GM21825 (cell line): ENCODE results near the gene ZNF208.
A peak's percentile ranks its signal among the peaks of the same experiment; 100 is the strongest.
"Not testable (repeated sequence)": the region's sequence is repeated elsewhere in the genome, so short reads cannot be mapped to it uniquely, and the experiment has no call there.

Source experiments
- ATAC-seq: cut with Tn5 transposase; IDR thresholded peaks from one replicate; pipeline ENCODE4 v1.9.1; 2021; ENCODE audit warnings: mild to moderate bottlenecking, moderate library complexity; ENCODE audit not compliant: unreplicated experiment

ZNF208 gene

DNA sequence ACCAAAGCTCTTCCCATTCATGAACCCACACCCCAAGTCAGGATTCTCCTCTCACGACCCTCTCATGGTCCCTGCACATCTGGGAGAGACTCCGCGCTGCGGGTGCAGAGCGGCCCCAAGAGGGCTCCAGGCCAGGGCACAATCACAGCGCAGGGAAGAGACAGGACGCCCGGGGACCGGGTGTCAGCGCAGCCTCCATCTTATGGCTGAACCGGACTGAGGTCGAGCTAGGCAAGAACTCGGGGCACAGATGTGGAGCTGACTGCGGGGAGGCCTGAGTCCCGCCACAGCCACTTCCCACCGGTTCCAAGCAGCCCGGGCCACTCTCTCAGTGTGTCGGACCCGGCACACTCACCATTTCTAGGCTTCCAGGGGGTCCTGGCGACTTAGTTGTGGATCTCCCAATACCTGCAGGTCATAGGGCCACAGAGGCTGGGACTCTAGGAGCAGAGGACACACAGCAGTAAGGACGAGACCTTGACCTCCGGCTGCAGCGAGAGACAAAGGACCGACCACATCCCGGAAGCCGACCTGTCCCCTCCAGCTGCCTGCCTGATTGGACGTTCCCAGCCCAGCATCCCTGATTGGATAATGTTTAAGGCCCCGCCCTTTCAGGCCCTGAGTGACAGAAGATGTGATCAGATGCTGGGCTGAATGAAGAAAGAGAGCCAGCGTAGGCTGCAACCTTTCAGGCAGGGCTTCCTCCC, at the start of gene ZNF208:
Gene ZNF208 (minus strand): TSS at position 507 of the 707 bp plus-strand sequence. CDS start 149 bp downstream, at position 358.
- not testable (repeated sequence) for ATAC-seq

DNA sequence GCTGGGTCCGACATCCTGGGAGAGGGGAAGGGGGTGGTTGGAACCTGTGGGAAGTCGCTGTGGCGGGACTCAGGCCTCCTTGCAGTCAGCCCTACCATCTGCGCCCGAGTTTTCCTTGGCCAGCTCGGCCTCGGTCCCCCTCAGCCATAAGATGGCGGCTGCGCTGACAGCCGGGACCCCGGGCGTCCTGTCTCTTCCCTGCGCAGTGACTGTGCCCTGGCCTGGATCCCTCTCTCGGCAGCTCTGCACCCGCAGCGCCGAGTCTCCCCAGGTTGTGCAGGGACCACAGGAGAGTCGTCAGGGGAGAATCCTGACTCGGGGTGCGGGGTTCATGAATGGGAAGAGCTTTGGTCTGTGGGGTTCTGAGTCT, 41.9 kb upstream of the ZNF208 start:
- ATAC-seq = peak; percentile 48

DNA sequence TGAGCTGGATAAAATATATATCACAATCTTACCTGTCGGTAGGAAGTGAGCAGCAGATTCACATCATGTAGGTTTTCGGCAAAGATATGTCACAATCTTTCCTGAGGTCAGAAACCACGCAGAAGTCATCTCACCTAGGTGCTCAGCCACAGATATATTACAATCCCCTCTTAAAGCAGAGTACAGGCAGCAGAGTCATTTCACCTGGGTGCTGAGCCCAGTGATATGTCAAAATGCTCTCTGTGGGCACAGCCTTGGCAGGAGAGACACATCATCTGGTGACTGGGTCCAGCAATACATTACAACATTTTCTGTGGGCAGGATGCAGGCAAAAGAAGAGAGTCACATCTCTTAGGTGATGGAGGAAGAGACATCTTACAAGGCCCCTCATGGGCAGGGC, 30.4 kb upstream of the ZNF208 start:
- ATAC-seq = not testable (repeated sequence)

DNA sequence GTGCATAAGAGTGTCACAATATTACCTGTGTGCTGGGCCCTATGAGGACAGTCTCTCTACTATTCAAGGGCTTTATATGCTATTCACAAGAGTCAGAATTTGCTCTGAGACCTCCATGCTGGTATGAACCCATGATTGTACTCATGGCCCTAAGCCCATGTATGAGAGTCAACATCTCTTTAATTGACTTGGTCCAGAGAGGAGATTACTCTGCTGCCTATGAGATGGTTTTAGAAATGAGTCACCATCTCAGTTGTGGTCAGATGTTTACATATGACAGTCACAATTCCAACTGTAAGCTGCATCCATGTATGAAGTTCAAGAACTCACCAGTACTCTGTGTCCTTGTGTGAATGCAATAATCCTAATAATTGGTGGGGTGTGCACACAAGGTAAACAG, 19.9 kb upstream of the ZNF208 start:
- no peak for ATAC-seq

DNA sequence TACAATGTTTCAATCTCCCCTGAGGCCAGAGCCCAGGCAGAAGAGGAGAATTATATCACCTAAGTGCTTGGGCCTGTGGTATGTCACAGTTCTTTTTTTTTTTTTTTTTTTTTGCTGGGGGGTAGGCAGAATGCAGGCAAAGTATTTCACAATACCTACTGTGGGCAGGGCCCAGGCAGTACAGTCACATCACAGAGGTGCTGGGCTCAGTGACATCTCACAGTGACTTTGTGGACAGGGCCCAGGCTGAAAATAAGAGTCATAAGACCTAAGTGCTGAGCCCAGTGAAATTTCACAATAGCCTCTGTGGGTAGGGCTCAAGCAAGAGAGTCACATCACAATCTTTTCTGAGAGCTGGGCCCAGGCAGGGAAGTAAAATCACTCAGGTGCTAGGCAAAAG, 15.9 kb upstream of the ZNF208 start:
- no peak for ATAC-seq

DNA sequence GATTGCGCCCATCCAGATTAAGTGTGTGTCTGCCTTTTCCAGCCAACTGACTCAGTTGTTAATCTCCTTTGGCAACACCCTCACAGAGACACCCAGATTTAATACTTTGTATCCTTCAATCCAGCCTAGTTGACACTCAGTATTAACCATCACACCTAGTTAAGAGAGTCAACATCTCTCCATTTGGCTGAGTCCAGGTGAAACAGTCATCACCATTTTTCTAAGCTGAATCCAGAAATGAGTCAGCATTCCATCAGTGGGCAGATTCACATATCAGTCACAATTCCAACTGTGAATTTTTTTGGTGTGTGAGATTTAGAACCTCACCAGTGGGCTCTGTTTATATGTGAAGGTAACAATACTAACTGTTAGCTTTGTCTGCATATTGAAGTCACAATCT, 14.8 kb upstream of the ZNF208 start:
- ATAC-seq = not testable (repeated sequence)

DNA sequence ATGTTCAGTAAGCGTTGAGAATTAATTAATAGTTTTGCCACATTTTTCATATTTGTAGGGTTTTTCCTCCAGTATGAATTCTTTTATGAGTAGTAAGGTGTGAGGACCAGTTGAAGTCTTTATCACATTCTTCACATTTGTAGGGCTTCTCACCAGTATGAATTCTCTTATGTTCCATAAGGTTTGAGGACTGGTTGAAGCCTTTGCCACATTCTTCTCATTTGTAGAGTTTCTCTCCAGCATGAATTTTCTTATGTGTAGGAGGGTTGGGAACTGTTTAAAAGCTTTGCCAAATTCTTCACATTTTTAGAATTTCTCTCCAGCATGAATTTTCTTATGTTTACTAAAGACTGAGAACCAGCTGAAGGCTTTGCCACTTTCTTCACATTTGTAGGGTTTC, 40.3 kb downstream of the ZNF208 start:
- ATAC-seq = no peak

DNA sequence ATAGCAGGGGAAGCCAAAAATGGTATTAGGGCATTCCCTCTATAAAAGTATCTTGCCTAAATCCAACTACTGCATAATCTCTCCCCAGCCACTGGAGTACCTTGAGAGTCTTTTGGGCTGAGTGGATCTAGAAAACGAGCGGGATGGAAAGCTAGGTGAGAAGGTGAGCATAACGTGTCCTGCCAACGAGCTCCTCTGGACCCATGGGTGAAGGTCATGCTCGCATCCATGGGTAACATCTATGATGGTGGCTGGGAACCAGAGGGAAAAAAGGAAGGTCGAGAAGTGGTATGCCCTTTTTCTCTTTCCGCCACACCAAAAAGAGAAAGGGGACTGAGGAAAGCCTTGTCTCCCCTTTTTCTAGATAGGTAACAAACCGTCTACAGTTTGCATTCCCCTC, 63.0 kb downstream of the ZNF208 start:
- no peak for ATAC-seq

DNA sequence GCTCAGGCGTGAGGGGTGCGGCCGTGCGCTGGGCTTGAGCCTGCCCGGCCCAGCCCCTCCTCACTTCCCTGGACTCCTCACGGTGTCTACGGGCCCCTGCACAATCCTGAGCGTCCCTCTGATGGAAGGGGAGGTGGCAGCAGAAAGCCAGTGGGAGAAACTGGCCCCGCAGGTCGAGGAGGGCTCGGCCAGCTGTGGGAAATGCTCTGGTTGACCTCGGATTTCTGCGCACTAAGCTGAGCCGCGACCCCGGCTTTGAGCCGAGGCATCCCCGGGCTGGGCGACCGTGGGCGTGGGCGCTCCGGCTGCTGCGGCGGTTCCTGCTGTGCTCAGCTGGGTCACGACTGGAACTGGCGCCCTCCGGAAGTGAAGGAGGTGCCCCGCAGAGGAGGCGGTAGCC, 70.1 kb downstream of the ZNF208 start:
- no peak for ATAC-seq

DNA sequence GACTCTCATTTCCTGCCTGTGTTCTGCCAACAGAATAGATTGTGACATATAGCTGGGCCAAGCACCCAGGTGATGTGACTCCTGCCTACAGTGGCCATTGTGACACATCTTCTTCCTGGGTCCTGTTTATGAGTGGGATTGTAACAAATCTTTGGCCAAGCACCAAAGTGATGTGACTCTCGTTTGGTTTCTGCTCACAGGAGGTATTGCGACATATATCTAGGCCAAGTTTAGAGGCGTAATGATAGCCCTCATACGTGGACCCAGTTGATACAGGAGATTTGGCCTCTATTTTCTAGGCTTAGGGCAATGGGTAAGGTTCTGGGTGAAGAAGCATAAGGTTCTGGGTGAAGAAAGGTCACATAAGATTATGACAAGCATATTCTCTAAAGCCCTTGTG, 76.2 kb downstream of the ZNF208 start:
- no peak for ATAC-seq

DNA sequence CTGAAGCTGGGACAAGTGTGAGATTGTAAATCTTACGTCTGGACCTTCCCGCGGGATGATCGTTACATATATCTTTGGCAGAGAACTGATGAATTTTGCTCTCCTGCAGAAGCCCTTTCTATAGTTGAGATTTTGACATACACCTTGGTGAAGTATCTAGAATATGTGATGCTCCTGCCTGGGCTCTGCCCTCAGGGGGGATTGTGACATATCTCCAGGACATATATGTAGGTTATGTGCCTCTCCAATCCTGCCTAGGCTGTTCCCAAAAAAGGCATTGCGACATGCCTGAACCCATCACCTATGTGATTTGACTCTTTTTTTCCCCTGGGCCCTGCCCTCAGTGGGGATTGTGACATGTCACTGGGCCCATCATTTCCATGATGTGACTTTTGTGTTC, 76.6 kb downstream of the ZNF208 start:
- no peak for ATAC-seq

DNA sequence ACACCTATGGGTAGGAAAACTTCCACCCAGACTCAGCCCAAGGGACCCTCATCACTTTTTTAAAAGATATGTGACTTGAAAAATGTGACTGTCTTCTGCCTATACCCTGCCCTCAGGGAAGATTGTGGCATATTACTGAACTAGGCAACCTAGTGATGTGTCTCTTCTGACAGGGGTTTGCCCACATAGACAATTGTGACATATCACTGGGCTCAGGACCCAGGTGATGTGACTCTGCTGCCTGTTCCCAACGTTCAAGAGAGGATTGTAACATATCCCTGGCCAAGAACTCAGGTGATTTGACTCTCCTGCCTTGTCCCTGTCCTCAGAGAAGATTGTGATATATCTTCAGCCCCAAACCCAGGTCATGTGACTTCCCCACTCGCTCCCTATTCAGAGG, 88.5 kb downstream of the ZNF208 start:
- ATAC-seq = no peak

DNA sequence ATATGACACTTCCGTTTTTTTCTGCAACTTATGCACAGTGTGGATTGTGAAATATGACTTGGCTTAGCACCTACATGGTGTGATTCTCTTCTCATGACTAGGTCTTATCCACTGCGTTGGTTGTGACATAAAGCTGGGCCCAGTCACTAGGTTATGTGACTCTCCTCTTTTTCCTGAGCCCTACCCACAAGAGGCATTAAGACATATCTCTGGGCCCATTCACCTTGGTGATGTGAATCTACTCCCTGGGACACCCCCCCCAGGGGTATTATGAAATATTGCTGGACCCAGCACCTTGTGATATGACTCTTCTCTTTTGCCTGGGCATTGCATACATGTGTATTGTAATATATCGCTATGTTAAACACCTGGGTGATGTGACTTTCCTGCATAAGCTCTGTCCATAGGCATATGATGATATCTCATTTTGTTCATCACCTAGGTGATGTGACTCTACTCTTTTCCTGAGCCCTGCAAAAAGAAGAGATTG, 89.0 kb downstream of the ZNF208 start:
- ATAC-seq = no peak

DNA sequence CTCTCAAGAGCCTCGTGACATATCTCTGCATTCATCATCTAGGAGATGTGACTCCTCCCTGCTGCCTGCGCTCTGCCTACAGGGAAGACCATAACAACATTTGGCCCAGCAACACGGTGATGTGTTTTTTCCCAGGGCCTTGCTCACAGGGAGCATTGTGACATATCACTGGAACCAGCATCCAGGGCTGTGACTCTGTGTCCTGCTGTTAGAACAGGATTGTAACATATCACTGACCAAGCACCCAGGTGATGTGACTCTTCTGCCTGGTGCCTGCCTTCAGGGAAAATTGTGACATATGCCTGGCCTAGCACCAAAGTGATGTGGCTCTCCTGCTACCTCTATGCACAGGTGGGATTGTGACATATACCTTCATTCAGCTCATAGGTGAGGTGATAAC, 95.3 kb downstream of the ZNF208 start:
- no peak for ATAC-seq

DNA sequence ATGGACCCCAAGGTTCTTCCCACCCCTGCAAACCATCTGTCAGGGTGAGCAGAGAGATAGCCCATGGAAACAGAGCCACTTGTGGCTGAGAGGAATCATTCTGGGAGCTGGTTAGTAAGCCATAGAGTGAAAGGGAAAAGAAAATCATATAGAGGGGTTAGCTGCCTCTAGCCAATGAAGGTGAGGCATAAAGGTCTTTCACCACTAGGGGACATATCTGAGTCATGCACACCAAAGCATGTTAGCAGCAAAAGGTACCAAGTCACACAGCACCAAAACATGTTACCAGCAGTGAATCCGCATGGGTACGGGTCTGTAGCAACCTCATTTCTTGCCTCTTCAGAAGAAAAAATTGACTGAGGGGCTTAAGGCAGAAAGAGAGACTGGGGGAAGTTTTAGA, 98.1 kb downstream of the ZNF208 start:
- no peak for ATAC-seq

DNA sequence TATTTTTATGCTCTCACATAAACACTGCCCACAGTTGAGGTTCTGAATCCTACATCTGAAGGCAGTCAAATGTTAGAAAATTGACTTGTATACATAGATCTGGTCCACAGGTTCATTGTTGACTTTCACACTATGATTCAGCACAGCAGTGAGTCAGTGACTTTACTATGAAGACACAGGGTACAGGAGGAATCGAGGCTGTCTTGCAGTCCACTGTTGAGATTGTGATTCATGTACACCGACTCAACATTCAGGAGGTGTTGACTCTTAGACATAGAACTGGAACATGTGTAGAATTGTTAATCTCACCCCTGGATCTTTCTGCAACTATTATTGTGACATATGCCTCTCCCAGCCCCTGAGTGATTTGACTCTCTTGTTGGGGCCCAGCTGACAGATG, 100.4 kb downstream of the ZNF208 start:
- ATAC-seq = no peak

DNA sequence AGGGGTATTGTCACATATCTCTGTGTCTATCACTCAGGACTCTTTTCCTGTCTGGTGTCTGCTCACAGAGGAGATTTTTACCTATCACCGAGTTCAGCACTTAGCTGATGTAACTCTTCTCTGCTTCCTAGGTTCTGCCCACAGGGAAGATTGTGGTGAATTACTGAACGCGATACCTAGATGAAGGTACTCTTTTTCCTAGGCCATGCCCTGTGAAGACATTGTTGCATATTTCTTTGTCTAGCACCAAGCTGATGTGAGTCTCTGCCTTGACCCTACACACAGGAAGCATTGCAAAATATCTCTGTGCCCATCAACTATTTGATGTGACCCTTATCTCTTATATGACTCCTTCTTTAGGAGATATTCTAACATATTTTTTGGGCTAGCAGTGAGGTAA, 102.7 kb downstream of the ZNF208 start:
- no peak for ATAC-seq

DNA sequence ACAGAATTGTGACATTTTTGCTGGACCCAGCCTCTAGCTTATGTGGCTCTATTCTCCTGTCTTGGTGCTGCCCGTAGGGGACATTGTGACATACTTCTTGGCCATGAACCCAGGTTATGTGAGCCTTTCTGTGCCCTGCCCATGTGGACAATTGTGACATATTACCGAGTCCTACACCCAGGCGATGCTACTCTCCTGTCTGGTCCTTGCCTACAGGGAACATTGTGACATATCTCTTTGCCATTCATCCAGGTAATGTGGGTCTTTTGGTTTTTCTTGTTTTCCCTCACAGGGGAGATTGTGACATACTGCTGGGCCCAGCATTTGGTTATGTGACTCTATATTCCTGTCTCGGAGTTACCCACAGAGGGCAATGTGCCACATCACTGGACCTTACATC, 103.2 kb downstream of the ZNF208 start:
- no peak for ATAC-seq

DNA sequence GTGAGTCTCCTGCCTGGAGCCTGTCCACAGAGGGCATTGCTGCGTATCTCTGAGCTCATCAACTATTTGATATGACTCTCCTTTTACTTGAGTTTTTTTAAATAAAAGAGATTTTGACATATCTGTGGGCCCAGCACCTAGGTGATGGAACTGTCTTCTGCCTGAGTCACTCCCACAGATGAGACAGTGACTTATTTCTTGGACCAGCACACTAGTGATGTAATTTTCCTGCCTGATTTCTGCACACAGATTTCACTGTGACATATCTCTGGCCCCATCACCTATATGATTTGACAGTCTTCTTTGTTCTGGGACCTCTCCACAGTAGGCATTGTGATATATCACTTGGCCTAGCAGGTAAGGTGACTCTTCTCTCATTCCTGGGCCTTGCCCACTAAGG, 108.2 kb downstream of the ZNF208 start:
- ATAC-seq = no peak

DNA sequence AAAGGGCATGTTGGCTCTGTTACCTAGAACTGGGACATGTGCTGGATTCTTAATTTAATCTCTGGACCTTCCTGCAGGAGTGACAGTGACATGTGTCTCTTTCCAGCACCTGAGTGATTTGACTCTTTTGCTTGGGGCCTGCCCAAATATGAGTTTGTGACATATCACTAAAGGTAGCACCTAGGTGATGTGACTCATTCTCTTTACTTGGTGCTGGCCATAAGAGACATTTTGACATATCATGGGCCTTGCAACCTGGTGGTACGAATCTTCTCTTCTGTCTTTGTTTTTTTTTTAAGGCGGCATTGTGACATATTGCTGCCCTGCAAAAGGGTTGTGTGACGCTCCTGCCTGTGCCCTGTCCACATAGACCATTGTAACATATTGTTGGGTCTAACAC, 108.9 kb downstream of the ZNF208 start:
- ATAC-seq = no peak

DNA sequence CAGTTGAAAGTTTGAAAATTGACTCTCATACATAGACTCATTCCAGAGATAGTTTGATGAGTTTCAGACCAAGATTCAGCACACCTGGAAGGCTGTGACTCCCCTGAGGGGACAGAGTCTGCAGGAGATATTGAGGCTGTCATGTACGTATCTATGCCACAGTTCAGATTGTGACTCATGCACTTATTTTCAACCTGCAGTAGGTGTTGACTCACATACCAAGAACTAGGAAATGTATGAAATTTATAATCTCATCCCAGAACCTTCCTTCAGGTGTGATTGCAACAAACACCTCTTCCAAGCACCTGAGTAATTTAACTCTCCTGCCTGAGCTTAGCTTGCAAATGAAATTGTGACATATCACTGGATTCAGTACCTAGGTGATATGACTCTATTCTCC, 110.3 kb downstream of the ZNF208 start:
- no peak for ATAC-seq

DNA sequence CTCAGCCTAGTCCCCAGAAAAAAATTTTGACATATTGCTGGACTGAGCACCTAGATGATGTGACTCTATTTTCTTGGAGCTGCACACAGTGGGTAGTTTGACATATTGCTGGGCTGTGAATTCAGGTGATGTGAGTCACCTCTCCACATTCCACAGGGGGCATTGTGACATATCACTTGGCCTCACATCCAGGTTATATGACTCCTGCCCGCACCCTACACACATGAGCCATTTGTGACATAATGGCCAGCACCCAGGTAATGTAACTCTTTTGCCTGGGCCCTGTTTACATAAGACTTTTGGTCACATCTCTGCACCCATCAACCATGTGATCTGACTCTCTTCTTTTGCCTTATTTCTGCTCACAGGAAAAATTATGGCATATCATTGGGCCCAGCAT, 119.7 kb downstream of the ZNF208 start:
- ATAC-seq = no peak

DNA sequence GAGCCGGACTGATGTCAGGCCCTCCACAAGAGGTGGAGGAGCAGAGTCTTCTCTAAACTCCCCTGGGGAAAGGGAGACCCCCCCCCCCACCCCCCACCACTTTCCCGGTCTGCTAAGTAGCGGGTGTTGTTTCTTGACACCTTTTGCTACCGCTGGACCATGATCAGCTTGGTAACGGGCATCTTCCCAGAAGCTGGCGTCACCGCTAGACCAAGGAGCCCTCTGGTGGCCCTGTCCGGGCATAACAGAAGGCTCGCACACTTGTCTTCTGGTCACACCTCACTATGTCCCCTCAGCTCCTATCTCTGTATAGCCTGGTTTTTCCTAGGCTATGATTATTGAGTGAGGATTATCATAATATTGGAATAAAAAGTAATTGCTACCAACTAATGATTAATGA, 120.7 kb downstream of the ZNF208 start:
- not testable (repeated sequence) for ATAC-seq
